CD4-positive, alpha-beta T cell treated with Interleukin-4 for 4 hours (primary cell): ENCODE data around the gene ILF2.

Experiments used
- DNase-seq: peaks from one replicate; pipeline ENCODE4 v3.0.0-alpha.2; 2020

Gene ILF2

GRCh38 chr1:153626477-153626903 is 44.3 kb downstream of the ILF2 start:
- no peak for DNase-seq

- DNase-seq = no peak
These were observed 45.7 kb downstream of the ILF2 start for GRCh38 chr1:153624965-153625611.

GRCh38 chr1:153623101-153623500 is 47.7 kb downstream of the ILF2 start:
- DNase-seq = no peak

GRCh38 chr1:153619171-153619570 is 51.6 kb downstream of the ILF2 start:
- DNase-seq = no peak

- peak; percentile 55 for DNase-seq
These were observed 53.1 kb downstream of the ILF2 start for GRCh38 chr1:153617663-153618062.

GRCh38 chr1:153616917-153617311 is 53.9 kb downstream of the ILF2 start:
- no peak for DNase-seq

GRCh38 chr1:153616144-153616916 is 54.5 kb downstream of the ILF2 start, which contains the start of gene S100A14:
Gene S100A14 (minus strand): TSS chr1:153616325. CDS start chr1:153615858, 467 bp downstream.
- DNase-seq = no peak

GRCh38 chr1:153615406-153615805 is 55.4 kb downstream of the ILF2 start:
- no peak for DNase-seq

GRCh38 chr1:153614906-153615305 is 55.9 kb downstream of the ILF2 start:
- DNase-seq = no peak

- DNase-seq = no peak
These were observed 56.4 kb downstream of the ILF2 start for GRCh38 chr1:153614189-153614900.

- no peak for DNase-seq
These were observed 57.4 kb downstream of the ILF2 start for GRCh38 chr1:153613406-153613805.

GRCh38 chr1:153612755-153613331 is 58.0 kb downstream of the ILF2 start, which contains the start of gene S100A16:
Gene S100A16 (minus strand): TSS chr1:153613137. CDS start chr1:153608151, 4,986 bp downstream.
- DNase-seq = no peak

GRCh38 chr1:153612111-153612754 is 58.6 kb downstream of the ILF2 start:
- DNase-seq = no peak
